ENCODE measurements around the gene CCL24. TPM values are rescaled to one million over a fixed set of nuclear protein-coding genes. Genes with fewer than 3 reads are reported as not detected.
"Not testable (repeated sequence)": the region's sequence is repeated elsewhere in the genome, so short reads cannot be mapped to it uniquely, and the experiment has no call there.

CCL24 gene, protein sequence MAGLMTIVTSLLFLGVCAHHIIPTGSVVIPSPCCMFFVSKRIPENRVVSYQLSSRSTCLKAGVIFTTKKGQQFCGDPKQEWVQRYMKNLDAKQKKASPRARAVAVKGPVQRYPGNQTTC
- polyA plus RNA-seq (2014; cell fraction: cytosol; rRNA removed) = not detected in 2 replicates
- not detected in 2 replicates for polyA plus RNA-seq (2014; cell fraction: nucleus; rRNA removed)

- no peak for DNase-seq (ENCODE audit: low spot score)
Measured at GRCh38 chr7:75813781-75814236, at the start of gene CCL24. Gene CCL24 (minus strand): TSS chr7:75813806. CDS start chr7:75813715, 91 bp downstream.

GRCh38 chr7:75861636-75862035 lies 48.0 kb upstream of the CCL24 start:
- no peak for DNase-seq (ENCODE audit: low spot score)

GRCh38 chr7:75858410-75858809 lies 44.8 kb upstream of the CCL24 start:
- no peak for DNase-seq (ENCODE audit: low spot score)

DNA sequence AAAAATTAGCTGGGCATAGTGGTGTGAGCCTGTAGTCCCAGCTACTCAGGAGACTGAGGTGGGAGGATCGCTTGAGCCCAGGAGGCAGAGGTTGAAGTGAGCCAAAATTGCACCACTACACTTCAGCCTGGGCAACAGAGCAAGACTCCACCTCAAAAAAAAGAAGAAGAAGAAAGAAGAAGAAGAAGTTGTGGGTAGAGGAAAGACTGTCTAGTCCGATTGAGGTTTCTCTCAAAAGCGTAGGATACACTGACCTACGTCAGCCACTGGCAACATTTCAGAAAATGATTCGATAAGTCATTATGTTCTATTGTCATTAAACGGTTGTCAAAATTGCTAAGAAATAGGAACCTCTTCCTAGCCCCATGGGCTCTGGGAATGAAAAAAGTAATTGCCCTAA lies 42.9 kb upstream of the CCL24 start:
- DNase-seq (ENCODE audit: low spot score) = no peak

- not testable (repeated sequence) for DNase-seq (ENCODE audit: low spot score)
Measured at GRCh38 chr7:75854813-75855345, 41.3 kb upstream of the CCL24 start.

DNA sequence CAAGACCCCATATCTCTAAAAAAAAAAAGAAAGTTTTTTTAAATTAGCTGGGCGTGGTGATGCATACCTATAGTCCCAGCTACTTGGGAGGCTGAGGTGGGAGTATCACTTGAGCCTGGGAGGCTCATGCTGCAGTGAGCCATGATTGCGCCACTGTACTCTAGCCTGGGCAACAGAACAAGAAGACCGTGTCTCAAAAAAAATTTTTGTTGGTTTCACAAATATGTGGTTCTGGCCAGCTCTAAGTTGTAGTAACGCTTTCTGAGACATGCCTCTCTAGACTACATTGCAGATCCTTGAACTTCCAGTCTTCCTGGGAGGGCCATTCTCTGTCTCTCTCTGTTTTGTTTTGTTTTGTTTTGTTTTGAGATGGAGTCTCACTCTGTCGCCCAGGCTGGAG lies 40.6 kb upstream of the CCL24 start:
- DNase-seq (ENCODE audit: low spot score) = no peak

- DNase-seq (ENCODE audit: low spot score) = no peak
Measured at GRCh38 chr7:75850235-75850634, 36.6 kb upstream of the CCL24 start.

- no peak for DNase-seq (ENCODE audit: low spot score)
Measured at GRCh38 chr7:75849573-75849972, 36.0 kb upstream of the CCL24 start.

- DNase-seq (ENCODE audit: low spot score) = no peak
Measured at GRCh38 chr7:75847707-75848106, 34.1 kb upstream of the CCL24 start.

DNA sequence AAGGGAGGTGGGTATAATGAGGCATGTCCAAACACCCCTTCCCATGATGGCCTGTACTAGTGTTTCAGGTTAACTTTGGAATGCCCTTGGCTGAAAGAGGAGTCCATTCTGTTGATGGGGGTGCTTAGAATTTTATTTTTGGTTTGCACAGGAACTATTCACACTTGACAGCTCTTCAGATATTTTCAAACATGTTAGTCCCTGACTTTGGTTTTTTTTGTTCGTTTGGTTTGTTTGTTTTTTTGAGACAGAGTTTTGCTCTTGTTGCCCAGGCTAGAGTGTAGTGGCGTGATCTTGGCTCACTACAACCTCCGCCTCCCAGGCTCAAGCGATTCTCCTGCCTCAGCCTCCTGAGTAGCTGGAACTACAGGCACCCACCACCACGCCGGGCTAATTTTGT lies 31.5 kb upstream of the CCL24 start:
- not testable (repeated sequence) for DNase-seq (ENCODE audit: low spot score)

DNA sequence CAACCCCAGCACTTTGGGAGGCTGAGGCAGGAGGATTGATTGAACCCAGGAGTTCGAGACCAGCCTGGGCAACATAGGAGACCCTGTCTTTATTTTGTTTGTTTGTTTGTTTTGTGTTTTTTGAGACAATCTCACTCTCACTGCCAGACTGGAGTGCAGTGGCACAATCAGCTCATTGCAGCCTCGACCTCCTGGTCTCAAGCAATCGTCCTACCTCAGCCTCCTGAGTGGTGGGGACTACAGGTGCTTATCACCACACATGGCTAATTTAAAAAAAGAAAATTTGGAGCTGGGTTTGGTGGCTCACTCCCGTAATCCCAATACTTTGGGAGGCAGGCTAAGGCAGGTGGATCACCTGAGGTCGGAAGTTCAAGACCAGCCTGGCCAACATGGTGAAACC lies 30.6 kb upstream of the CCL24 start:
- no peak for DNase-seq (ENCODE audit: low spot score)

DNA sequence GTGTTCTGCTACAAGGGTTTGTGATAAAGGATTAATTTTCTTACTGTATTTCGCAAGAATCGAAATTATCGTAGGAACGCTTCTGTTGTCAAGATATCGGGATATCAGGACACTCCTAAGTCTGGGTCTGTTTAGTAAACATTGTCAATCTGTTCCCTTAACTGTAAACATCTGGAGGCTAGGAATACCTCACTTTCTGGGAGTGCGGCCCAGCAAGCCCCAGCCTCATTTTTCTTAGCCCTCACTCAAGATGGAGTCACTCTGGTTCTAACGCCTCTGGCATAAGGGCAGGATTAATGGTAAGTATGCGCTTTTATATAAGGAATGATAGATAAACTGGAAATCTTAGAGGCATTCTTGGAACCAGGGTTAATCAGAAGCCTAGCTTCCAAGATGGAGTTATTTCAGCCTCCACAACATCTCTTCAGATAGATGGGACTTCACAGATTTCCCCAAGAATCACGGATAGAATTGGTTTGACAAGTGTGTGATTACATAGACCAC lies 30.1 kb upstream of the CCL24 start:
- DNase-seq (ENCODE audit: low spot score) = no peak

- no peak for DNase-seq (ENCODE audit: low spot score)
Measured at GRCh38 chr7:75842836-75843446, 29.3 kb upstream of the CCL24 start.

- DNase-seq (ENCODE audit: low spot score) = no peak
Measured at GRCh38 chr7:75840029-75840428, 26.4 kb upstream of the CCL24 start.

- not testable (repeated sequence) for DNase-seq (ENCODE audit: low spot score)
Measured at GRCh38 chr7:75838281-75838930, 24.8 kb upstream of the CCL24 start.

DNA sequence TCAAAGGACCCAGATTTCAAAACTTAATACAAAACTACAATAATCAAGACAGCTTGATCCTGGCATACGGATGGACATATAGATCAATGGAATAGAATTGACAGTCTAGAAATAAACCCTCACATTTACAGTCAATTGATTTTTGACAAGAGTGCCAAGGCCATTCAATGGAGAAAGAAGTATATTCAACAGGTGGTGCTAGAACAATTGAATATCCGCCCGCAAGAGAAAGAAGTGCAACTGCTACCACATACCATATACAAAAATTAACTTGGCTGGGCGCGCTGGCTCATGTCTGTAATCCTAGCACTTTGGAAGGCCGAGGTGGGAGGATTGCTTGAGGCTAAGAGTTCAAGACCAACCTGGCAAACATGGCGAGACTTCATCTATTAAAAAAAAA lies 23.2 kb upstream of the CCL24 start:
- DNase-seq (ENCODE audit: low spot score) = no peak

DNA sequence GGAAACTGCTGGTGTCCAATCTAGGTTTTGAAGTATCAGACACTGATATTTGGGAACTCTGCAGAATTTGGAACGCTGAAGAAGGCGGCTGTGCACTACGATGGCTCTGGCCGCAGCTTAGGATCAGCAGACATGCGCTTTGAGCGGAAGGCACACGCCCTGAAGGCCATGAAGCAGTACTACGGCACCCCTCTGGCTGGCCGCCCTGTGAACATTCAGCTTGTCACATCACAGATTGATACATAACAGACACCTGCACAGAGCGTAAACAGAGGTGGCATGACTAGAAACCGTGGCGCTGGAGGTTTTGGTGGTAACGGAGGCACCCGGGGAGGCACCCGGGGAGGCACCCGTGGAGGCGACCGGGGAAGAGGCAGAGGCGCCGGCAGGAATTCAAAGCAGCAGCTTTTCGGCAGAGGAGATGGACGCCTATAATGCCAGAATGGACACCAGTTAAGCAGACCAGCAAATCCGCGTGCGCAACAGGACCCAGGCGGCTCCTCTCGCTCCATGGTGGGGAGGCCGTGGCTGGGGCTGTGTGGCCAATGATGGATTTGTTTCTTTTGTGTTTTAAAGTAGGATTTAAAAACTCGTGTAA lies 22.2 kb upstream of the CCL24 start:
- peak; percentile 76 for DNase-seq (ENCODE audit: low spot score)

- not testable (repeated sequence) for DNase-seq (ENCODE audit: low spot score)
Measured at GRCh38 chr7:75833662-75834061, 20.1 kb upstream of the CCL24 start.

DNA sequence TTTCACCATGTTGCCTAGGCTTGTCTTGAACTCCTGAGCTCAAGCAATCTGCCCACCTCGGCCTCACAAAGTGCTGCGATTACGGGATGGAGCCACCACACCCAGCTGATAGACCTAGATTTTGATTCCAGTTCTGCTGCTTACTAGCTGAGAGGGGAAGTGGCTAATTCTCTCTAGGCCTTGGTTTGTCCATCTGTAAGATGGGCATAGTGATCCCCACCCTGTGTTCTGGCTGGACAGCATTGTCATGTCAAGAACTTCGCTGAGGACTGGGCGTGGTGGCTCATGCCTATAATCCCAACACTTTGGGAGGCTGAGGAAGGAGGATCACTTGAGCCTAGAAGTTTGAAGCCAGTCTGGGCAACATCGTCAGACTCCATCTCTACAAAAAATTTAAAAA lies 17.4 kb upstream of the CCL24 start:
- no peak for DNase-seq (ENCODE audit: low spot score)

- not testable (repeated sequence) for DNase-seq (ENCODE audit: low spot score)
Measured at GRCh38 chr7:75829656-75830055, 16.1 kb upstream of the CCL24 start.

GRCh38 chr7:75823198-75823910 lies 9.7 kb upstream of the CCL24 start:
- DNase-seq (ENCODE audit: low spot score) = no peak

Data from SK-N-DZ (cell line).